Measurements from ENCODE around the gene LRRC2.

Gene LRRC2

DNA sequence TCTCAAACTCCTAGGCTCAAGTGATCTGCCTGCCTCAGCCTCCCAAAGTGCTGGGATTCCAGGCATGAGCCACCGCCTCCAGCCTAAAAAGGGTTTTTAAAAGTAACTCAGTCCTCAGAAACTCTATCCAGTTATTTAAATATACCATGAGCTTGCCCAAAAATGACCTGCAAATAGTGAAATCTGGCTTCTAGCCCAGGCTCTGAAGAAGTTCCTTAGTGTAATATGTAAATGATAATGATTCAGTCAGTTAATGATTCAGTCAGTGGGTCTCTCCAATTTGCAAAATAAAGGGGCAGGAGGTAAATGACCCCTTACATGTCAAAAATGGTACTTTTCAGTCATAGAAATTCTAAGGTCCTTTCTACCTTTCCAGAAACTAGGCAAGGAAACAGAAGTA lies 28.8 kb downstream of the LRRC2 start:
- no peak overlapping the region for H2BK5ac ChIP-seq (ENCODE audit: low read depth, low read length, poor library complexity, severe bottlenecking)
- no peak overlapping the region for H3K14ac ChIP-seq (ENCODE audit: low read length in 2 of 2)
- no peak overlapping the region for H3K4ac ChIP-seq (ENCODE audit: low read depth in 1 of 2, low read length in 2 of 2)
- no peaks in the 10 kb centered on the region for H3K27me3 ChIP-seq (ENCODE audit: control insufficient read depth in 1 of 2, insufficient read depth in 1 of 2, low read length in 2 of 2)
- H3K23ac ChIP-seq (ENCODE audit: low read length in 2 of 2): no peak overlapping the region
- H2AK5ac ChIP-seq (ENCODE audit: low read length, severe bottlenecking): no peak overlapping the region
- H2AFZ ChIP-seq (ENCODE audit: low read depth, low read length): no peak overlapping the region
- H3K27ac ChIP-seq (ENCODE audit: low read length, poor library complexity, severe bottlenecking): no peak overlapping the region
- no peak overlapping the region for H2BK15ac ChIP-seq (ENCODE audit: low read depth, poor library complexity, severe bottlenecking)
- H3K79me1 ChIP-seq (replicated peaks; ENCODE audit: low read length, poor library complexity, severe bottlenecking): no peaks in the 10 kb centered on the region
- WGBS: 100% methylated on average over 1 of the region's 1 CpG
- H3K9ac ChIP-seq (ENCODE audit: low read length): no peak overlapping the region
- H4K91ac ChIP-seq (ENCODE audit: low read length): no peak overlapping the region
- DNase-seq: no peak
- H2BK12ac ChIP-seq (ENCODE audit: low read length in 2 of 2): no peak overlapping the region
- no peaks in the 10 kb centered on the region for H3K9me3 ChIP-seq (ENCODE audit: control insufficient read depth, low read length)
- H3K4me2 ChIP-seq (ENCODE audit: low read length, poor library complexity, severe bottlenecking): no peak overlapping the region
- H3K4me1 ChIP-seq (ENCODE audit: control insufficient read depth, insufficient read depth, low read depth, low read length): peaks cover 14% of the 10 kb centered on the region
- H3K36me3 ChIP-seq (ENCODE audit: control insufficient read depth in 1 of 2, insufficient read depth in 2 of 2, low read depth in 1 of 2, low read length in 2 of 2): peaks cover 0 to 5% of the 10 kb centered on the region in 2 experiments
- H4K8ac ChIP-seq (ENCODE audit: low read length): no peak overlapping the region
- H3K4me3 ChIP-seq (ENCODE audit: insufficient read depth in 1 of 2, low read depth in 1 of 2, low read length in 2 of 2): no peak overlapping the region
- no peak overlapping the region for H2BK120ac ChIP-seq (ENCODE audit: low read depth, low read length)
- H3K18ac ChIP-seq (ENCODE audit: low read depth in 1 of 2, low read length in 2 of 2): no peak overlapping the region

- Histone ChIP-seq H3K36me3 (ENCODE audit: control insufficient read depth in 1 of 2, insufficient read depth in 2 of 2, low read depth in 1 of 2, low read length in 2 of 2) (peaks cover 0 to 8% of the 10 kb centered on the region in 2 experiments), H4K8ac (ENCODE audit: low read length) (peak overlapping the region; percentile 37), H2BK5ac (ENCODE audit: low read depth, low read length, poor library complexity, severe bottlenecking) (no peak overlapping the region), H3K4ac (ENCODE audit: low read depth in 1 of 2, low read length in 2 of 2) (no peak overlapping the region), H3K27me3 (ENCODE audit: control insufficient read depth in 1 of 2, insufficient read depth in 1 of 2, low read length in 2 of 2) (no peaks in the 10 kb centered on the region), H3K4me2 (ENCODE audit: low read length, poor library complexity, severe bottlenecking) (no peak overlapping the region), H3K4me3 (ENCODE audit: insufficient read depth in 1 of 2, low read depth in 1 of 2, low read length in 2 of 2) (no peak overlapping the region), H3K27ac (ENCODE audit: low read length, poor library complexity, severe bottlenecking) (no peak overlapping the region), H2BK12ac (ENCODE audit: low read length in 2 of 2) (no peak overlapping the region), H3K14ac (ENCODE audit: low read length in 2 of 2) (no peak overlapping the region), H2BK120ac (ENCODE audit: low read depth, low read length) (no peak overlapping the region), H2BK15ac (ENCODE audit: low read depth, poor library complexity, severe bottlenecking) (no peak overlapping the region), H3K18ac (ENCODE audit: low read depth in 1 of 2, low read length in 2 of 2) (no peak overlapping the region), H3K23ac (ENCODE audit: low read length in 2 of 2) (no peak overlapping the region), H3K9ac (ENCODE audit: low read length) (no peak overlapping the region), H3K4me1 (ENCODE audit: control insufficient read depth, insufficient read depth, low read depth, low read length) (peaks cover 14% of the 10 kb centered on the region), H3K79me1 (replicated peaks; ENCODE audit: low read length, poor library complexity, severe bottlenecking) (no peaks in the 10 kb centered on the region), H2AFZ (ENCODE audit: low read depth, low read length) (no peak overlapping the region), H4K91ac (ENCODE audit: low read length) (no peak overlapping the region), H3K9me3 (ENCODE audit: control insufficient read depth, low read length) (no peaks in the 10 kb centered on the region), H2AK5ac (ENCODE audit: low read length, severe bottlenecking) (no peak overlapping the region)
- no peak for DNase-seq
These were observed 29.3 kb downstream of the LRRC2 start for GRCh38 chr3:46536758-46537157.

- Histone ChIP-seq H2BK120ac (ENCODE audit: low read depth, low read length) (no peak overlapping the region), H3K18ac (ENCODE audit: low read depth in 1 of 2, low read length in 2 of 2) (no peak overlapping the region), H3K4me3 (ENCODE audit: insufficient read depth in 1 of 2, low read depth in 1 of 2, low read length in 2 of 2) (no peak overlapping the region), H2BK12ac (ENCODE audit: low read length in 2 of 2) (no peak overlapping the region), H2BK15ac (ENCODE audit: low read depth, poor library complexity, severe bottlenecking) (no peak overlapping the region), H3K36me3 (ENCODE audit: control insufficient read depth in 1 of 2, insufficient read depth in 2 of 2, low read depth in 1 of 2, low read length in 2 of 2) (peaks cover 0 to 15% of the 10 kb centered on the region in 2 experiments), H3K9me3 (ENCODE audit: control insufficient read depth, low read length) (no peaks in the 10 kb centered on the region), H3K4me1 (ENCODE audit: control insufficient read depth, insufficient read depth, low read depth, low read length) (peaks cover 17% of the 10 kb centered on the region), H3K4me2 (ENCODE audit: low read length, poor library complexity, severe bottlenecking) (no peak overlapping the region), H3K79me1 (replicated peaks; ENCODE audit: low read length, poor library complexity, severe bottlenecking) (no peaks in the 10 kb centered on the region), H4K8ac (ENCODE audit: low read length) (no peak overlapping the region), H3K27ac (ENCODE audit: low read length, poor library complexity, severe bottlenecking) (no peak overlapping the region), H3K23ac (ENCODE audit: low read length in 2 of 2) (no peak overlapping the region), H3K9ac (ENCODE audit: low read length) (no peak overlapping the region), H2AK5ac (ENCODE audit: low read length, severe bottlenecking) (no peak overlapping the region), H2AFZ (ENCODE audit: low read depth, low read length) (no peak overlapping the region), H4K91ac (ENCODE audit: low read length) (no peak overlapping the region), H3K14ac (ENCODE audit: low read length in 2 of 2) (no peak overlapping the region), H3K27me3 (ENCODE audit: control insufficient read depth in 1 of 2, insufficient read depth in 1 of 2, low read length in 2 of 2) (no peaks in the 10 kb centered on the region), H3K4ac (ENCODE audit: low read depth in 1 of 2, low read length in 2 of 2) (no peak overlapping the region), H2BK5ac (ENCODE audit: low read depth, low read length, poor library complexity, severe bottlenecking) (no peak overlapping the region)
- 98% methylated on average over 5 of the region's 5 CpGs for WGBS
- no peak for DNase-seq
These were observed 30.4 kb downstream of the LRRC2 start for GRCh38 chr3:46535746-46536145.

GRCh38 chr3:46533091-46533490 lies 33.0 kb downstream of the LRRC2 start:
- Histone ChIP-seq H4K8ac (ENCODE audit: low read length) (no peak overlapping the region), H3K79me1 (replicated peaks; ENCODE audit: low read length, poor library complexity, severe bottlenecking) (no peaks in the 10 kb centered on the region), H2AFZ (ENCODE audit: low read depth, low read length) (no peak overlapping the region), H3K9ac (ENCODE audit: low read length) (no peak overlapping the region), H3K18ac (ENCODE audit: low read depth in 1 of 2, low read length in 2 of 2) (no peak overlapping the region), H3K4ac (ENCODE audit: low read depth in 1 of 2, low read length in 2 of 2) (no peak overlapping the region), H3K4me2 (ENCODE audit: low read length, poor library complexity, severe bottlenecking) (no peak overlapping the region), H3K4me1 (ENCODE audit: control insufficient read depth, insufficient read depth, low read depth, low read length) (peaks cover 13% of the 10 kb centered on the region), H3K23ac (ENCODE audit: low read length in 2 of 2) (no peak overlapping the region), H2BK15ac (ENCODE audit: low read depth, poor library complexity, severe bottlenecking) (no peak overlapping the region), H2BK12ac (ENCODE audit: low read length in 2 of 2) (no peak overlapping the region), H3K36me3 (ENCODE audit: control insufficient read depth in 1 of 2, insufficient read depth in 2 of 2, low read depth in 1 of 2, low read length in 2 of 2) (peaks cover 0 to 19% of the 10 kb centered on the region in 2 experiments), H2BK5ac (ENCODE audit: low read depth, low read length, poor library complexity, severe bottlenecking) (no peak overlapping the region), H2AK5ac (ENCODE audit: low read length, severe bottlenecking) (no peak overlapping the region), H2BK120ac (ENCODE audit: low read depth, low read length) (no peak overlapping the region), H3K27ac (ENCODE audit: low read length, poor library complexity, severe bottlenecking) (no peak overlapping the region), H3K27me3 (ENCODE audit: control insufficient read depth in 1 of 2, insufficient read depth in 1 of 2, low read length in 2 of 2) (no peaks in the 10 kb centered on the region), H4K91ac (ENCODE audit: low read length) (no peak overlapping the region), H3K9me3 (ENCODE audit: control insufficient read depth, low read length) (no peaks in the 10 kb centered on the region), H3K4me3 (ENCODE audit: insufficient read depth in 1 of 2, low read depth in 1 of 2, low read length in 2 of 2) (no peak overlapping the region), H3K14ac (ENCODE audit: low read length in 2 of 2) (no peak overlapping the region)
- 95% methylated on average over 2 of the region's 3 CpGs for WGBS
- DNase-seq: no peak
